GM23248 (cell line): Measurements from ENCODE around the gene ZFYVE19.

Experiments
- EZH2 ChIP-seq: fragments of 200-600 bp; sonication (generic); IDR thresholded peaks from 2 replicates; pipeline ENCODE4 v1.6.1; 2018; ENCODE audit warnings: antibody characterized with exemption, mild to moderate bottlenecking; ENCODE audit not compliant: insufficient read depth, poor library complexity, severe bottlenecking
- EZH2phosphoT487 ChIP-seq: fragments of 200-600 bp; sonication (generic); IDR thresholded peaks from 2 replicates; pipeline ENCODE4 v1.6.1; 2018; ENCODE audit warnings: antibody characterized with exemption, moderate library complexity, mild to moderate bottlenecking, low read depth; ENCODE audit not compliant: insufficient read depth

DNA sequence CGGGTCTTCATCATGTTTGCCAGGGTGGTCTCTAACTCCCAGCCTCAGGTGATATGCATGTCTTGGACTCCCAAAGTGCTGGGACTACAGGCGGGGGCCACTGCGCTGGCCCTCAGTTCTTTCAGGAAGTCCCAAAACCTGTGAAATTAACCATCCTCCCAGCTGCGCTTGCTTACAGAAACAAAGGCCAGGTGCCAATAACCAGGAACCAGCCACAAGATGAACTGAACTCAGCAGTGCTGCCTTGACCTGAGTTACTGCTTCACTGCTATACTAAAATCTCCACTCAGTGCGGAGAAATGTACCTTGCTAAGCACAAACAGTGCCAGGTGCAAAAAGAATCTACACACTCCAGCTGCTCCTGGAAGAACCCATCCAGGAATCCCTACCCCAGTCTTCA is 46.9 kb upstream of the ZFYVE19 start:
- TF ChIP-seq EZH2 (no peak), EZH2phosphoT487 (no peak)
